GM12878 (cell line): ENCODE data around the gene SP2.

Source experiments
- CTCF ChIP-seq, 3 experiments: IDR thresholded peaks in 2 of 3; conservative IDR thresholded peaks in 1 of 3; 2 replicates each; pipeline ENCODE4 v1.5.1; 2011; ENCODE audit warnings: low read depth in 3 of 3, low read length in 3 of 3, mild to moderate bottlenecking in 3 of 3, control low read depth in 2 of 3, moderate library complexity in 2 of 3, inconsistent platforms in 1 of 3, mixed read lengths in 1 of 3; ENCODE audit not compliant: control insufficient read depth in 2 of 3, insufficient read depth in 1 of 3; ENCODE audit errors: extremely low read depth in 1 of 3
- FOXM1 ChIP-seq: IDR thresholded peaks from 2 replicates; pipeline ENCODE4 v1.6.1; 2012; ENCODE audit warnings: low read depth, mild to moderate bottlenecking, inconsistent platforms, low read length, moderate library complexity
- MXI1 ChIP-seq: fragments of 150-350 bp; IDR thresholded peaks from 2 replicates; pipeline ENCODE4 v1.6.1; 2011; ENCODE audit warnings: low read depth, mild to moderate bottlenecking, inconsistent platforms, low read length, improper control_type of control experiment
- MYC ChIP-seq: IDR thresholded peaks from 2 replicates; pipeline ENCODE4 v1.6.1; 2011; ENCODE audit warnings: mild to moderate bottlenecking, low read length, moderate library complexity, inconsistent platforms; ENCODE audit not compliant: insufficient read depth, insufficient replicate concordance, insufficient read length, severe bottlenecking
- NFYB ChIP-seq: IDR thresholded peaks from 2 replicates; pipeline ENCODE4 v1.6.1; 2011; ENCODE audit warnings: low read depth, mild to moderate bottlenecking, low read length, improper control_type of control experiment, moderate library complexity; ENCODE audit not compliant: insufficient read depth
- NKRF ChIP-seq: fragments of 450-650 bp; conservative IDR thresholded peaks from 2 replicates; pipeline ENCODE4 v1.6.1; 2017; ENCODE audit warnings: mild to moderate bottlenecking, moderate library complexity
- POLR2A ChIP-seq: IDR thresholded peaks from 2 replicates; pipeline ENCODE4 v1.6.1; 2011; ENCODE audit warnings: low read depth, mild to moderate bottlenecking, low read length
- RAD21 ChIP-seq: IDR thresholded peaks from 2 replicates; pipeline ENCODE4 v1.6.1; 2011; ENCODE audit warnings: mild to moderate bottlenecking, low read depth, low read length, moderate library complexity; ENCODE audit not compliant: insufficient read depth
- REST ChIP-seq: IDR thresholded peaks from 2 replicates; pipeline ENCODE4 v1.6.1; 2012; ENCODE audit warnings: mild to moderate bottlenecking, low read depth, low read length
- RFX5 ChIP-seq: IDR thresholded peaks from 2 replicates; pipeline ENCODE4 v1.6.1; 2011; ENCODE audit warnings: low read depth, low read length, improper control_type of control experiment
- SP1 ChIP-seq: IDR thresholded peaks from one replicate; pipeline ENCODE4 v1.6.1; 2011; ENCODE audit warnings: low read depth, low read length
- TAF1 ChIP-seq: IDR thresholded peaks from 2 replicates; pipeline ENCODE4 v1.6.1; 2011; ENCODE audit warnings: mild to moderate bottlenecking, low read depth, low read length, borderline replicate concordance
- YBX1 ChIP-seq: fragments of 450-650 bp; IDR thresholded peaks from 2 replicates; pipeline ENCODE4 v1.6.1; 2016; ENCODE audit warnings: antibody characterized with exemption
- ZNF384 ChIP-seq: IDR thresholded peaks from 2 replicates; pipeline ENCODE4 v1.6.1; 2012; ENCODE audit warnings: low read depth, mild to moderate bottlenecking, low read length, improper control_type of control experiment, borderline replicate concordance

GRCh38 chr17:47929218-47930000 lies 33.4 kb downstream of the SP2 start:
- TF ChIP-seq RAD21 (no peak), NKRF (no peak), CTCF (IDR thresholded peaks at IDR 0.05 in 2 of 3, conservative IDR thresholded peaks at IDR 0.05 in 1 of 3; ENCODE audit: control insufficient read depth in 2 of 3, extremely low read depth in 1 of 3, insufficient read depth in 1 of 3, low read depth in 3 of 3, low read length in 3 of 3) (no peak), POLR2A (no peak), MXI1 (no peak), TAF1 (no peak), YBX1 (no peak), REST (no peak), NFYB (no peak), RFX5 (no peak), ZNF384 (no peak), FOXM1 (no peak), MYC (no peak), SP1 (no peak)
